Loucy (cell line): ENCODE data around the gene GLUD1.

ENCODE experiments used
- H2AFZ ChIP-seq: fragments of 200-600 bp; sonication (generic); 2 replicates; pipeline ENCODE4 v1.6.0; 2016; ENCODE audit warnings: antibody characterized with exemption, mild to moderate bottlenecking, low read length, moderate library complexity
- H3F3A ChIP-seq: fragments of 200-600 bp; 2 replicates; pipeline ENCODE4 v1.6.0; 2016; ENCODE audit warnings: antibody characterized with exemption, low read depth, mild to moderate bottlenecking
- H3K27me3 ChIP-seq: fragments of 200-600 bp; sonication (generic); 2 replicates; pipeline ENCODE4 v1.6.1; 2014; ENCODE audit warnings: low read length, mild to moderate bottlenecking; ENCODE audit not compliant: insufficient read depth, poor library complexity, severe bottlenecking
- H3K36me3 ChIP-seq: fragments of 200-600 bp; sonication (generic); 2 replicates; pipeline ENCODE4 v1.6.1; 2016; ENCODE audit warnings: low read length; ENCODE audit not compliant: insufficient read depth
- H3K4me1 ChIP-seq: fragments of 200-600 bp; sonication (generic); 2 replicates; pipeline ENCODE4 v1.5.1; 2014; ENCODE audit warnings: low read length, mild to moderate bottlenecking; ENCODE audit not compliant: insufficient read depth, poor library complexity, severe bottlenecking
- H3K4me2 ChIP-seq: fragments of 200-600 bp; sonication (generic); 2 replicates; pipeline ENCODE4 v1.6.0; 2014; ENCODE audit warnings: antibody characterized with exemption, low read length, low read depth, mild to moderate bottlenecking; ENCODE audit not compliant: poor library complexity, severe bottlenecking
- H3K4me3 ChIP-seq: fragments of 200-600 bp; sonication (generic); 2 replicates; pipeline ENCODE4 v1.5.1; 2014; ENCODE audit warnings: low read length, mild to moderate bottlenecking, mixed read lengths; ENCODE audit not compliant: poor library complexity, severe bottlenecking
- H3K79me2 ChIP-seq: fragments of 200-600 bp; sonication (generic); 2 replicates; pipeline ENCODE4 v1.6.1; 2014; ENCODE audit warnings: low read length; ENCODE audit not compliant: insufficient read depth
- H3K9ac ChIP-seq: fragments of 200-600 bp; sonication (generic); 2 replicates; pipeline ENCODE4 v1.6.0; 2014; ENCODE audit warnings: mild to moderate bottlenecking, low read depth, low read length, moderate library complexity; ENCODE audit not compliant: poor library complexity, severe bottlenecking
- H3K9me2 ChIP-seq: fragments of 200-600 bp; sonication (generic); replicated peaks from 2 replicates; pipeline ENCODE4 v1.6.1; 2016; ENCODE audit warnings: low read depth, low read length, mixed read lengths
- H3K9me3 ChIP-seq: fragments of 200-600 bp; sonication (generic); 2 replicates; pipeline ENCODE4 v1.6.1; 2014; ENCODE audit warnings: mild to moderate bottlenecking, antibody characterized with exemption, low read length, low read depth; ENCODE audit not compliant: insufficient read depth
- H4K20me1 ChIP-seq: fragments of 200-600 bp; sonication (generic); 2 replicates; pipeline ENCODE4 v1.6.0; 2014; ENCODE audit warnings: antibody characterized with exemption, low read length, mild to moderate bottlenecking; ENCODE audit not compliant: insufficient read depth, poor library complexity, severe bottlenecking
- CTCF ChIP-seq: fragments of 200-600 bp; sonication (generic); conservative IDR thresholded peaks from 2 replicates; pipeline ENCODE4 v1.5.1; 2014; ENCODE audit warnings: mild to moderate bottlenecking, antibody characterized with exemption, low read length
- EZH2phosphoT487 ChIP-seq: fragments of 200-600 bp; IDR thresholded peaks from 2 replicates; pipeline ENCODE4 v1.6.1; 2018; ENCODE audit warnings: antibody characterized with exemption, mild to moderate bottlenecking, moderate library complexity, borderline replicate concordance

GLUD1 gene

GRCh38 chr10:87066865-87067264 lies 27.8 kb downstream of the GLUD1 start:
- Histone ChIP-seq H3K79me2 (no peaks in the 10 kb centered on the region), H4K20me1 (no peaks in the 10 kb centered on the region), H3K9ac (no peak overlapping the region), H3K4me2 (no peak overlapping the region), H3K27me3 (no peaks in the 10 kb centered on the region), H3F3A (no peaks in the 10 kb centered on the region), H3K36me3 (peaks cover 81% of the 10 kb centered on the region; the same call in 1 of the 2 replicates), H3K4me1 (no peaks in the 10 kb centered on the region), H2AFZ (no peak overlapping the region), H3K4me3 (no peak overlapping the region), H3K9me3 (no peaks in the 10 kb centered on the region), H3K9me2 (no peaks in the 10 kb centered on the region)
- no peak for TF ChIP-seq CTCF
- TF ChIP-seq EZH2phosphoT487 = no peak

GRCh38 chr10:87066178-87066577 lies 28.5 kb downstream of the GLUD1 start:
- H3K79me2 ChIP-seq = no peaks in the 10 kb centered on the region
- H3K27me3 ChIP-seq = no peaks in the 10 kb centered on the region
- no peak overlapping the region for H3K4me2 ChIP-seq
- TF ChIP-seq EZH2phosphoT487 = no peak
- H2AFZ ChIP-seq = no peak overlapping the region
- H3K9ac ChIP-seq = no peak overlapping the region
- no peaks in the 10 kb centered on the region for H4K20me1 ChIP-seq
- H3K9me2 ChIP-seq = no peaks in the 10 kb centered on the region
- H3K4me1 ChIP-seq = no peaks in the 10 kb centered on the region
- H3F3A ChIP-seq = no peaks in the 10 kb centered on the region
- peaks cover 80% of the 10 kb centered on the region; the same call in 1 of the 2 replicates for H3K36me3 ChIP-seq
- H3K9me3 ChIP-seq = no peaks in the 10 kb centered on the region
- no peak overlapping the region for H3K4me3 ChIP-seq

GRCh38 chr10:87064651-87065050 lies 30.0 kb downstream of the GLUD1 start:
- H3K9ac ChIP-seq = no peak overlapping the region
- H3K4me3 ChIP-seq = no peak overlapping the region
- TF ChIP-seq EZH2phosphoT487 (no peak), CTCF (no peak)
- H2AFZ ChIP-seq = no peak overlapping the region
- H3K4me2 ChIP-seq = no peak overlapping the region
- no peaks in the 10 kb centered on the region for H3K9me3 ChIP-seq
- no peaks in the 10 kb centered on the region for H3F3A ChIP-seq
- no peaks in the 10 kb centered on the region for H3K4me1 ChIP-seq
- H3K27me3 ChIP-seq = no peaks in the 10 kb centered on the region
- peaks cover 89% of the 10 kb centered on the region; the same call in 1 of the 2 replicates for H3K36me3 ChIP-seq
- H4K20me1 ChIP-seq = no peaks in the 10 kb centered on the region
- H3K79me2 ChIP-seq = no peaks in the 10 kb centered on the region
- no peaks in the 10 kb centered on the region for H3K9me2 ChIP-seq

- H2AFZ ChIP-seq = no peak overlapping the region
- no peak overlapping the region for H3K4me3 ChIP-seq
- no peak overlapping the region for H3K4me2 ChIP-seq
- H4K20me1 ChIP-seq = no peaks in the 10 kb centered on the region
- H3K4me1 ChIP-seq = no peaks in the 10 kb centered on the region
- peaks cover 85% of the 10 kb centered on the region; the same call in 1 of the 2 replicates for H3K36me3 ChIP-seq
- H3K9ac ChIP-seq = no peak overlapping the region
- H3K27me3 ChIP-seq = no peaks in the 10 kb centered on the region
- H3K79me2 ChIP-seq = no peaks in the 10 kb centered on the region
- no peaks in the 10 kb centered on the region for H3K9me3 ChIP-seq
- H3F3A ChIP-seq = no peaks in the 10 kb centered on the region
- H3K9me2 ChIP-seq = no peaks in the 10 kb centered on the region
- TF ChIP-seq EZH2phosphoT487 (no peak), CTCF (no peak)
Measured at GRCh38 chr10:87060280-87060928, 34.2 kb downstream of the GLUD1 start.
